Measurements from ENCODE around the gene HTR2B.
A peak's percentile ranks its signal among the peaks of the same experiment; 100 is the strongest.

DNA sequence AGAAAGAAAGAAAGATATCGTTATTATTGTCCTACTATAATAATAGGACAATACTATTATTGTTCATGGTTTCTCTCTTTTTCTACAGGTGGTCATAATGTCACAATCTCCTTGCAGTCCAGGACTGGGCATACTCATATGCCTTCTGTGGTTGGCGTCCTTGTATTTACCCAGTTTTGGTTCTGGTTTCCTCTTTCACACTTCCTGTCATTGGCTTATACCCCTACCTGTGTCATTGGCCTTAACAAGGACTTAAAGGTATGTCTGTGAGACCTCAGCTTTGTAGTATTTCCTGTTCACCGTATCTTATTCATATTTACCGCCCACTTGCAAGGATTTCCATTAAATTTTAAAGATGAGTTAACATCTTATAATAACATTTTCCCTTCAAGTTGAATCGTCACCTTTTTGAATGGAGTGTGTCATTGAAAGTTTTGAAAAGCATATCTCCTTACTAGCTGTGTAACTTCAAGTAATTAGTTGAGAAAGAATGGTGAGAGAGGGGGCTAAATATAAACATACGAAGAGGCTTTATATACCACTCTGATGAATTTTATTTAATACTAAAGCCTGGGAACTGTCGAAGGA lies 36.5 kb upstream of the HTR2B start:
- TF ChIP-seq POLR2A (IDR thresholded peaks at IDR 0.05; ENCODE audit: low read depth, low read length) (no peak), POLR2AphosphoS5 (IDR thresholded peaks at IDR 0.05; ENCODE audit: low read depth, low read length) (no peak), SPI1 (IDR thresholded peaks at IDR 0.05; ENCODE audit: low read depth, low read length) (peak; percentile 68)

All from GM12891 (cell line).